C4-2B (cell line): ENCODE measurements around the gene SEPHS1.

Source experiments
- CTCF ChIP-seq: fragments of 450-650 bp; conservative IDR thresholded peaks from 2 replicates; pipeline ENCODE4 v1.5.1; 2017; ENCODE audit warnings: mild to moderate bottlenecking
- ZFX ChIP-seq: fragments of 450-650 bp; IDR thresholded peaks from 2 replicates; pipeline ENCODE4 v1.6.1; 2017

- TF ChIP-seq CTCF (no peak), ZFX (no peak)
Observed at GRCh38 chr10:13316635-13317311, 31.3 kb downstream of the SEPHS1 start.
